ENCODE data around the gene TOPBP1. TPM values are rescaled to one million over a fixed set of nuclear protein-coding genes. Genes with fewer than 3 reads are reported as not detected.

The TOPBP1 gene
- total and polyA plus RNA-seq, 2 experiments from 2014 or later: 8.0 to 29.0 TPM

DNA sequence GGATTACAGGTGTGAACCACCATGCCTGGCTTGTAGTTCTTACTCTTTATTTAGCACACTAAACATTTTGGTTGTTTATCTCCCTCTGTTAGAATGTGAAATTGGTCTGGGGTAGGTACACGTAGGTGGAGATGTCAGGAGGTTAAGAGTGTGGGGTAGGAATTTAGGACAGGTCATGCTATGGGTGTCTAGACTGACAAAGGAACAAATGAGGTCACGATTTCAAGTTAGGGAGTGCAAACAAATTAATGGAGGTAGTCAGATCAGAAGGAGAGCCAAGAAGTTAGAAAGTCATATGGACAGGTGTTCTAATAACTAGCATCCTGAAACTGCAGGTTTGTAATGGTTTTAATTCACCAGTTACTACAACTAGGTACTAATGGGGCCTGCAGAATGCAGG is 68.5 kb downstream of the TOPBP1 start:
- Histone ChIP-seq H3K4me2 (no peak overlapping the region), H3K36me3 (replicated peaks; ENCODE audit: insufficient read depth, low read depth) (no peaks in the 10 kb centered on the region), H3K4me3 (no peak overlapping the region), H3K9me3 (ENCODE audit: low read depth) (no peaks in the 10 kb centered on the region), H3K4me1 (ENCODE audit: insufficient read depth) (no peaks in the 10 kb centered on the region), H3K9me2 (replicated peaks; ENCODE audit: insufficient read depth) (no peaks in the 10 kb centered on the region), H3K27ac (no peak overlapping the region), H2AFZ (no peak overlapping the region), H3K27me3 (no peaks in the 10 kb centered on the region), H4K20me1 (ENCODE audit: insufficient read depth, poor library complexity, severe bottlenecking) (peaks cover 12% of the 10 kb centered on the region), H3K79me2 (peaks cover 2% of the 10 kb centered on the region)
- DNase-seq (ENCODE audit: low spot score): no peak
- 81% methylated on average over 2 of the region's 2 CpGs for WGBS (ENCODE audit: low lambda C conversion rate, missing lambda C conversion rate)
- TF ChIP-seq EZH2phosphoT487 (IDR thresholded peaks at IDR 0.05; ENCODE audit: low read depth, severe bottlenecking, unreplicated experiment) (no peak), EZH2 (IDR thresholded peaks at IDR 0.05; ENCODE audit: borderline replicate concordance) (no peak)
- TF ChIP-seq, protein P1, sequence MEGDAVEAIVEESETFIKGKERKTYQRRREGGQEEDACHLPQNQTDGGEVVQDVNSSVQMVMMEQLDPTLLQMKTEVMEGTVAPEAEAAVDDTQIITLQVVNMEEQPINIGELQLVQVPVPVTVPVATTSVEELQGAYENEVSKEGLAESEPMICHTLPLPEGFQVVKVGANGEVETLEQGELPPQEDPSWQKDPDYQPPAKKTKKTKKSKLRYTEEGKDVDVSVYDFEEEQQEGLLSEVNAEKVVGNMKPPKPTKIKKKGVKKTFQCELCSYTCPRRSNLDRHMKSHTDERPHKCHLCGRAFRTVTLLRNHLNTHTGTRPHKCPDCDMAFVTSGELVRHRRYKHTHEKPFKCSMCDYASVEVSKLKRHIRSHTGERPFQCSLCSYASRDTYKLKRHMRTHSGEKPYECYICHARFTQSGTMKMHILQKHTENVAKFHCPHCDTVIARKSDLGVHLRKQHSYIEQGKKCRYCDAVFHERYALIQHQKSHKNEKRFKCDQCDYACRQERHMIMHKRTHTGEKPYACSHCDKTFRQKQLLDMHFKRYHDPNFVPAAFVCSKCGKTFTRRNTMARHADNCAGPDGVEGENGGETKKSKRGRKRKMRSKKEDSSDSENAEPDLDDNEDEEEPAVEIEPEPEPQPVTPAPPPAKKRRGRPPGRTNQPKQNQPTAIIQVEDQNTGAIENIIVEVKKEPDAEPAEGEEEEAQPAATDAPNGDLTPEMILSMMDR (IDR thresholded peaks at IDR 0.05; ENCODE audit: poor library complexity): no peak

DNA sequence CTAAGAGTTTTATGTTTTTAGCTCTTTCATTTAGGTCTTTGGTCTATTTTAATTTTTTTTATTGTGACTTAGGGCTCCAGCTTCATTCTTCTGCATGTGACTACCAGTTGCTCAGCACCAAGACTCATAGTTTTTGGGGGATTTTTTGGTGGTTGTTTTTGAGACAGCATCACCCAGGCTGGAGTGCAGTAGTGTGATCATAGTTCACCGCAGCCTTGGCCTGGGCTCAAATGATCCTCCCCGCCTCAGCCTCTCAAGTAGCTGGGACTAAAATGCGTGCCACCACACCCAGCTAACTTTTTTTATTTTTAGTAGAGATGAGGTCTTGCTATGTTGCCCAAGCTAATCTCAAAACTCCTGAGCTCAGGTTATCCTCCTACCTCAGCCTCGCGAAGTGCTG is 68.9 kb downstream of the TOPBP1 start:
- H2AFZ ChIP-seq: no peak overlapping the region
- TF ChIP-seq EZH2phosphoT487 (IDR thresholded peaks at IDR 0.05; ENCODE audit: low read depth, severe bottlenecking, unreplicated experiment) (no peak), EZH2 (IDR thresholded peaks at IDR 0.05; ENCODE audit: borderline replicate concordance) (no peak)
- TF ChIP-seq, protein P1 (IDR thresholded peaks at IDR 0.05; ENCODE audit: poor library complexity): no peak
- no peak overlapping the region for H3K4me3 ChIP-seq
- no peaks in the 10 kb centered on the region for H3K27me3 ChIP-seq
- no peaks in the 10 kb centered on the region for H3K36me3 ChIP-seq (replicated peaks; ENCODE audit: insufficient read depth, low read depth)
- no peaks in the 10 kb centered on the region for H3K9me2 ChIP-seq (replicated peaks; ENCODE audit: insufficient read depth)
- no peak for DNase-seq (ENCODE audit: low spot score)
- H4K20me1 ChIP-seq (ENCODE audit: insufficient read depth, poor library complexity, severe bottlenecking): peaks cover 13% of the 10 kb centered on the region
- H3K4me2 ChIP-seq: no peak overlapping the region
- no peaks in the 10 kb centered on the region for H3K9me3 ChIP-seq (ENCODE audit: low read depth)
- H3K27ac ChIP-seq: no peak overlapping the region
- H3K4me1 ChIP-seq (ENCODE audit: insufficient read depth): no peaks in the 10 kb centered on the region
- H3K79me2 ChIP-seq: peaks cover 2% of the 10 kb centered on the region
- 93% methylated on average over 5 of the region's 5 CpGs for WGBS (ENCODE audit: low lambda C conversion rate, missing lambda C conversion rate)

DNA sequence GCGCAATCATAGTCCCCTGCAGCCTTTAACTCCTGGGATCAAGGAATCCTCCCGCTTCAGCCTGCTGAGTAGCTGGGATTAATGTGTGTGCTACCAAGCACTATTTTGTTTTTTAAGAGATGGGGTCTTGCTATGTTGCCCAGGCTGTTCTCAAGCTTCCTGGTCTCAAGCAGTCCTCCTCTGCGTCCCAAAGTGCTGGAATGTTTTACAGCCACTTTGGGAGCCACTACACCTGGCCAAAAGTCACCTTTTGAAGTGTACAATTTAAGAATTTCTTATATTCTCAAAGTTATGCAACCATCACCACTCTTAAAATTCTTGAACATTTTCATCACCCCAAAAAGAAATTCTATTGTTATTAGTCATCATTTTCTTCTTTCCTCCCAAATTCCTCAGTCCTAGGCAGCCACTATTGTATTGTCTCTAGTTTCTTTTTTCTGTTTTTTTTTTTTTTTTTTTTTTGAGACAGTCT is 70.4 kb downstream of the TOPBP1 start:
- WGBS (ENCODE audit: low lambda C conversion rate, missing lambda C conversion rate): 93% methylated on average over 3 of the region's 3 CpGs

More for the DNA sequence above, 70.4 kb downstream of the TOPBP1 start:
- Histone ChIP-seq H3K36me3 (replicated peaks; ENCODE audit: insufficient read depth, low read depth) (no peaks in the 10 kb centered on the region), H3K27me3 (no peaks in the 10 kb centered on the region), H3K9me2 (replicated peaks; ENCODE audit: insufficient read depth) (no peaks in the 10 kb centered on the region), H3K79me2 (peaks cover 2% of the 10 kb centered on the region), H3K4me2 (no peak overlapping the region), H4K20me1 (ENCODE audit: insufficient read depth, poor library complexity, severe bottlenecking) (peaks cover 19% of the 10 kb centered on the region), H2AFZ (no peak overlapping the region), H3K27ac (no peak overlapping the region), H3K4me1 (ENCODE audit: insufficient read depth) (no peaks in the 10 kb centered on the region), H3K9me3 (ENCODE audit: low read depth) (no peaks in the 10 kb centered on the region), H3K4me3 (no peak overlapping the region)
- TF ChIP-seq EZH2phosphoT487 (IDR thresholded peaks at IDR 0.05; ENCODE audit: low read depth, severe bottlenecking, unreplicated experiment): no peak
- TF ChIP-seq, protein P1 (IDR thresholded peaks at IDR 0.05; ENCODE audit: poor library complexity): no peak
- no peak for TF ChIP-seq EZH2 (IDR thresholded peaks at IDR 0.05; ENCODE audit: borderline replicate concordance)
- no peak for DNase-seq (ENCODE audit: low spot score)
